GM21529 (cell line): ENCODE results near the gene IGLL5.

Experiments used
- ATAC-seq: cut with Tn5 transposase; IDR thresholded peaks from one replicate; pipeline ENCODE4 v1.9.1; 2021; ENCODE audit not compliant: unreplicated experiment

Gene IGLL5

GRCh38 chr22:22887621-22888503 lies at the start of gene IGLL5:
Gene IGLL5, plus strand, starts transcription at chr22:22887816. Its CDS starts 238 bp downstream, at chr22:22888054.
- no peak for ATAC-seq

DNA sequence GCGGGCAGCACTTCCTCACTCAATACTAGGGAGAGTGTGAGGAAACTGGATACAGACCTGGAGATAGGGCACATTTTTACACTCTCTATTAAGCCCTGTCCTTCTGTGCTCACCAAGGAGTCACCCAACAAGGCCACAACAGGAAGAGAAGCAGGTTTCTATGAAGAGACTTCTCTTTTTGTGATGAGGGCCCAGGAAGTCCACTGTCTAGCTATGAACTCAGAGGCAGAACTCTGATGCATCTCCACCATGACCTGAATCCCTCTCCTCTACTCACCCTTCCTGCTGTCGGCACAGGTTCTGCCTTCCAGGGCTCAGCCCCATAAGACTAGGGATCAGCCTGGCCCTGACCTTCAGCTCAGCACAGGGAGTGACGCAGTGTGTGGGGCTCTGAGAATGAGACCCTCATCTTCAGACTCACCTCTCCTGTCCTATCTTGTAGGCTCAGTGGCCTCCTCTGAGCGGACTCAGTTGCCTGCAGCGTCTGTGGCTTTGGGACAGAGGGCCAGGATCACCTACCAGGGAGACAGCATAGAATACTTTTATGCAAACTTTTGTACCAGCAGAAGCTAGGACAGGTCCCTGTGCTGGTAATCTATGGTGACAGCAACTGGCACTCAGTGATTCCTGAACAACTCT lies 49.3 kb upstream of the IGLL5 start:
- ATAC-seq = no peak

DNA sequence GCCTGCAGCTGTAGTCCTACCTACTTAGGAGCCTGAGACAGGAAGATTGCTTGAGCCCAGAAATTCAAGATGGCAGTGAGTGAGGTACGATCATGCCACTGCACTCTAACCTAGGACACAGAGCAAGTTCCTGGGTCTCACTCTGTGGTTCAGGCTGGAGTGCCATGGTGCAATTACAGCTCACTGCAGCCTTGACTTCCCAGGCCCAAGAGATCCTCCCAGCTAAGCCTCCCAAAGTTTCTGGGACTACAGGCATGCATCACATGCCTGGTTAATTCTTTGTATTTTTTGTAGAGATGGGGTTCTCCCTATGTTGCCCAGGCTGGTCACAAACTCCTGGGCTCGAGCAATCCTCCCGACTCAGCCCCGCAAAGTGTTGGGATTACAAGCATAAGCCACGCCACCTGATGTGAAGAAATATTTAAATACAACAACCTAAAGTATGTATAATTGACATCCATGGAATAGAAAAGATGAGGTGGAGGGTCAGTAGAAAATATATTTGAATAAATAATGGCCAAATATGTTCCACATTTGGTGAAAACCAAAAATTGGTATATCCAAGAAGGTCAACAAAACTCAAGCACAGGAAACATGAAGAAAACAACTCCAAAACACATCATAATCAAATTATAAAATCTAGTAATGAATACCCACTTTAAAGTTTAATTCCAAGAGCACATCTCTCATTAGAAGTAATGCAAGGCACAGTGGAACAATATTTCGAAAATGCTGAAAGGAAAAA lies 47.9 kb upstream of the IGLL5 start:
- no peak for ATAC-seq

DNA sequence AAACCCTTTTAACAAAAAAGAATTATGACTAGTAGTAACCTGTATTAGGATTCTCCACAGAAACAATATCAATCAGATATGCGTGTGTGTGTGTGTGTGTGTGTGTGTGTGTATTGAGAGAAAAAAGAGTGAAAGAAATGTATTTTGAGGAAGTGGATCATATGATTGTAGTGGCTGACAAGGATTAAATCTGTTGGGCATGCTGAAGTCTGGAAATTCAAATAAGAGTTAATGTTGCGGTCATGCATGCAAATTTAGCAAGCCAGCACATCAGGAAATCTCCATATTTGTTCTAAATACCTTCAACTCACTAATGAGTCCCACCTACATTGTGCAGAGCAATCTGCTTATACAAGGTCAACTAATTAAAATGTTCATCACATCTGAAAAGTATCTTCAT lies 46.8 kb upstream of the IGLL5 start:
- ATAC-seq = no peak

DNA sequence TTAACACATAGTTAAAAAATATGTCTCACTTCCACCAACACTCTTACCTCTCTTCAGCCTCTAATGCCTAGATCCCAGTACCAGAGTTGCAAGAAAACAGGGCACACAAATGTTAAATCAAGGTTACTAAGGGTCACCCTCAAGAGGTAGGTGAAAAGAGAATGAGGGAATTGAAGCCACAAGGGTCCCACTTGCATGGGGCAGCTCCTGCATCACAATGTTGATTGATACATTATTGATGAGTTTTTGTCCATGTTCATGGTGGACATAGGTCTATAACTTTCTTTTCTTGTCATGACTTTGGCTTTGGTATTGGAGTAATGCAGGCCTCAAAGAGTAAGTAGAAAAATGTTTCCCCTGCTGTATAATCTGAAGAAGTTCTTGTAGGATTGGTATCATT lies 46.0 kb upstream of the IGLL5 start:
- no peak for ATAC-seq

- no peak for ATAC-seq
Measured at GRCh38 chr22:22842085-22842484, 45.5 kb upstream of the IGLL5 start.

- no peak for ATAC-seq
Measured at GRCh38 chr22:22843848-22844247, 43.8 kb upstream of the IGLL5 start.

GRCh38 chr22:22847241-22847640 lies 40.4 kb upstream of the IGLL5 start:
- no peak for ATAC-seq

GRCh38 chr22:22848364-22848866 lies 39.2 kb upstream of the IGLL5 start:
- ATAC-seq = no peak

DNA sequence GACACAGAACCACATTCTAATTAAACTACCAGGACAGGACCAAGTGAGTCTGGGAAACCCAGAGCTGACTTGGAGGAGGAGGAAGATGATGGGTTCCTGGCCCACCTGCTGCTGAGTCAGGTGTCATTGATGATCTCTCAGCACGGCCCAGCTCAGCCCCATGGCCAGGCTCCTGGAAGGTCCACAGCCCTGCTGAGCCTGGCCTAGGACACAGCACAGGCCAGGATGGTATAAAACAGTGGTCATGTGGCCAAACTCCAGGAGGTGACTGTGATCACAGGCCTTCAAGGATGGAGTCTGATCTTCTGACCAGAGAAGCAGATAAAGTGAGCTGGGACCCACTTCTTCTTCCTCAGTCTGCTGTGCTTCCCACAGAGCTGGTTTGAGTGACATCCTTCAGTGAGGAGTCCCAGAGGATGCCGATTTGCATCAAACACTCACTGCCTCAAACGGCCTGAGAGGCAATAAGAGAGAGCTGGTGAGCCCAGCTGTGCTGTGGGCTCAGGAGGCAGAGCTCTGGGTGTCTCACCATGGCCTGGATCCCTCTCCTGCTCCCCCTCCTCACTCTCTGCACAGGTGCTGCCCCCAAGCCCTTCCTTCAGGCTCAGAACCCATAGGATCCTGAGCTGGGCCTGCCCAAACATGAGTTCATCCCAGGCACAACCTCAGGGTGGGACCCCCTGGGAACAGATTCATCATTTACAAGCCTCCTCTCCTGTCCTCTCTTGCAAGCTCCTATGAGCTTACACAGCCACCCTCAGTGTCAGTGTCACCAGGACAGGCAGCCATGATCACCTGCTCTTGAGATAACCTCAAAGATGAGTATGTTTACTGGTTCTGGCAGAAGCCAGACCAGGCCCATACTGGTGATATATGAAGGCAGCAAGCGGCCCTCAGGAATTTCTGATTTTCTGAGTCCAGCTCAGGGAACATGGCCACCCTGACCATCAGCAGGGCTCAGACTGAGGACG lies 37.7 kb upstream of the IGLL5 start:
- ATAC-seq = no peak

DNA sequence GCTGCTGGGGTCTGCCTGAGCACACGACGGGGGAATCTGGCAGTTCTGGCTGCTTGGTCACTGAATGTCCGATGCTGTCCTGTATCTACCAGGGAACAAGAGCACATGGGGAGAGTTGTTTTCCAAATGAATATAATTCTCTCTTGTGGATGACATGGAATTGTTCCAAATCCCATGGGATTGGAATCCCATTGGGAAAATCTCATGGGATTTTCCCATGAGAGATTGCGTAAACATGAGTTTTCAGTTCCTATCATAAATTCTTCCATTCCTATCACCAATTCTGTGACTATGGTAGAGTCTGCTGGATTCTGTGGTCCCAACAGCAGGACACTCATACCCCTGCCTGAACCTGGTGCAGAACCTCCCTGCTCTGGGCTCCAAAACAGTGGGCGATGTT lies 35.6 kb upstream of the IGLL5 start:
- ATAC-seq = no peak

- ATAC-seq = no peak
Measured at GRCh38 chr22:22853713-22854112, 33.9 kb upstream of the IGLL5 start.

DNA sequence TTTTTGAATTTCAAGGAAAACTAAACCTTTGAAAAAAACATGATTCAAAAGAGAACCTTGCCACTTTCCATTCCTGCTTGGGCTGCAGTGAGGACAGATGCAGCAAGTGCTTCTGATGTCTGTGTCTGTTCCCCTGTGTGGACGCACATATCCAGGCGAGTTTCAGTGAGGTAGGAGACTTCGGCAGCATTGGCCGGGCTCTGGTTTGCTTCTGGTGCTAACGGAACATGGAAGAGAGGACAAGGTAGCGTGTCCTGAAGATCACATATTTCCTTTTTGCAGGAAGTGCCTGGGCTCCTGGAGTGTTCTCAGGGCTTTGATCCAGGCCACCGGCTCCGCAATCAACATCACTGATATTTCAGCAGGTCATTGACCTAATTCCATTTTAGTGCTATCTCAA lies 33.1 kb upstream of the IGLL5 start:
- no peak for ATAC-seq

- ATAC-seq = no peak
Measured at GRCh38 chr22:22855085-22855484, 32.5 kb upstream of the IGLL5 start.

DNA sequence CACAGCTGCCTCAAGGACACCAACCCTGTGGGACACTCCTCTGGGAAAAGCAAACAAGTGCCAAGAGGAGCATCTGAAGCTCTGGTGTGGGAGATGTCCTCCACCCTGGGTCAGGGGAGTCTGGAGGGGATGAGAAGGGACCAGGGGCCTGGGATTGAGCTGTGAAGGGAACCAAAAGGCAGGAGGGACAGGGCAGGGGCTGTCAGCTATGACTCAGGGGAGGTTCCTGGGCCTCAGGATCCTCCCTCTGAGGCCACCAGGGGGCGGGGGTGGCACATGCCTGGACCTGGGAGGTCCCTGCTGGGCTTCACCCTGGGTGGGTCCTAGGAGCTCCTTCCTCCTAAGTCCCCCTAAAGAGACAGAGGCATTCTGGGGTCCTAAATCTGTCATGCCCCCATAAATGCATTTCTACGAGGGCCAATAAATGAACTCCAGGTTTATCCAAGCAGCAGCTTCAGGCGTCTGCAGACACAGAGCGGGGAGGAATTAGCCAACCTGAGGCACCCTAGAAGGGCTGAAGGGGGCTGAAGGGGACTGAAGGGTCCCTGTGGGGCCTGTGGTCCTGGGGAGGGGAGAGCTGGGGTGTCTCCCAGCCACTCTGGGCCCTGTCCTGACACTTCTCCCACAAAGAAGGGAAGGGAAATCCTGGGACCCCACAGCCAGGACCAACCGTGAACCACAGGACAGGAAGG lies 31.9 kb upstream of the IGLL5 start:
- no peak for ATAC-seq

- ATAC-seq = no peak
Measured at GRCh38 chr22:22856364-22856763, 31.3 kb upstream of the IGLL5 start.

DNA sequence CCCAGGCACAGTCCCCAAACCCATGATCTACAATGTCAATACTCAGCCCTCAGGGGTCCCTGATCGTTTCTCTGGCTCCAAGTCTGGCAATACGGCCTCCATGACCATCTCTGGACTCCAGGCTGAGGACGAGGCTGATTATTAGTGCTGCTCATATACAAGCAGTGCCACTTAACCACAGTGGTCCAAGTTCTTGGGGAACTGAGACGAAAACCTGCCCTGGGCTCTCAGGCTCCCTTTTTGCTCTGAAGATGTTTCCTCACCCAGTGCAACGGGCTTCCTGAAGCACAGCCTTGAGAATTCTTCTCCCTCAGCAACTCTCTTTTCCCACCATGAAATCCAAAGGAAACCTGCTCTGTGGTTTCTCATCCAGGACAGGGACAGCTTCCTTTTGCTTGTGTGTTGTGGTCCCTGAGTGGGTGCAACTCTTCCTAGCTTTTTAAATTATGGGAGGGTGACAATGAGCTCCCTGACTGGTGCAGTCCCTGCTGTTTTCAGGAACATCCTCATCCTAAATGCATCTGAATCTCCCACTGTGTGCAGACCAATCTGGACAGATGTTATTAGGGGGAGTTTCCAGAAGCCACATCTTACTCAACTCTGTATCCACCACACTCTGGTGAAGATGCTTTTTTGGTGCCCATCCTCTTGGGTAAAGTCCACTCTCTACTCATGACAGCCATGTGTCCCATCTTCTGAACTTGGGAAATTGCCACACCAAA lies 30.6 kb upstream of the IGLL5 start:
- ATAC-seq = no peak

DNA sequence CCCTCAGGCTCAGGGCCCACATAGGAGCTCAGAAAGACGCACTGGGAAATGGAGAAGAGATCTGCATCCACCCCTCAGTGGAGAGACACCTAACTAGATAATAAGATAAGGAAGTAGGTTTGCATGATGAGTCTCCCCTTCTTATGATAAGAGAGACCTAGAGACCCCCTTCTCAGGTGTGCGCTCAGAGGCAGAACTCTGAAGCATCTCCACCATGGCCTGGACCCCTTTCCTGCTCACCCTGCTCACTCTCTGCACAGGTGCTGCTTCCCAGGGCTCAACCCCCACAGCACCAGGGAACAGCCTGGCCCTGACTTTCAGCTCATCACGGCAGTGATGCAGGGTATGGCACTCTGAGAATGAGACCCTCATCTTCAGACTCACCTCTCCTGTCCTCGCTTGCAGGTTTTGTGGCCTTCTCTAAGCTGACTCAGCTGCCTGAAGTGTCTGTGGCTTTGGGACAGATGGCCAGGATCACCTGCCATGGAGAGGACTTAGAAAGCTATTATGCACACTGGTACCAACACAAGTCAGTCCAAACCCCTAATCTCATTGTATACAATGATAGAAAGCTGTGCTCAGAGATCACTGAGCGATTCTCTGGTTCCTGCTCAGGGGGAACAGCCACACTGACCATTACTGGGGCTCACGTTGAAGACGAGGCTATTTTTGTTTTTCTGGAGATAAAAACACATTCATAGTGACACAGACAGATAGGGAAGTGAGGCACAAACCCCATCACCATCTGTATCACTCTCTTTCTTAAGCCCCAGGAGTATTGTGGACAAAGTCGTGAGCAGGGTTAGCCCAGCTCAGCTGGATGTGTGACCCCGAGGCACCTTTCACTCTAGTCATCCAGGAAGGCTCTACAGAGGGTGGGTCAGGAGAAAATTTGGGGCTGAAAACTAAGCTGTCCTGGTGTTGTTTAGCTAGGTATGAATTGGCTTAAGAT lies 29.7 kb upstream of the IGLL5 start:
- no peak for ATAC-seq
